ENCODE results near the gene SAP30L.

SAP30L gene

DNA sequence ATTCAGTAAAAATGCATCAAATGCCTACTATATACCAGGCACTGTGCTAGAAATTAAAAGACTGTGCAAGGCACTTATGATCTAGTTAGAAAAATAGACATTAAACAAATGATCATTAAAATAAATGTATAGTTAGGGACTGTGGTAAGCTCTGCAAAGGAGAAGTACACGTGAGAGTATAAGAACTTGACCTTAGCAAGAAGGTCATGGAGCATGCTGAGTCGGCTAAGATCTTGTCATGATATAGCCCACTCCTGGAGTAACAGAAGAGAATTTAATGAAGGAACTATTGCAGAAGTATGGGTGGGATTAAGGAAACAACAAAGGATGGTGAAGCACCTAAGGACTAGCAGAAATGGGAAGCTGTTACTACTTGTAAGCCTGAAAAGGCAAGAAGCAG is 23.5 kb upstream of the SAP30L start:
- DNase-seq: no peak

DNA sequence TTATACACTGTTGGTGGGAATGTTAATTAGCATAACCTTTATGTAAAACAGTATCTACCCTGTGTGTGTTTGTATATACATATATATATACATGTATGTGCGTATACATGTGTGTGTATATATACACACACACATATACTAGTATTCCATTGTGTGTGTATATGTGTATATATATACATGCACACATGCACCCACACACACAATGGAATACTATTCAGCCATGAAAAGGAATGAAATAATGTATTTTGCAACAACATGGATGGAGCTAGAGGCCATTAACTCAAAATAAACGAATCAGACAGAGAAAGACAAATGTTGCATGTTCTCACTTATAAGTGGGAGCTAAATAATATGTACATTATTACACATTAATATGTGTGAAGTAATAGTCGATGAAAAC is 17.6 kb upstream of the SAP30L start:
- no peak for DNase-seq

DNA sequence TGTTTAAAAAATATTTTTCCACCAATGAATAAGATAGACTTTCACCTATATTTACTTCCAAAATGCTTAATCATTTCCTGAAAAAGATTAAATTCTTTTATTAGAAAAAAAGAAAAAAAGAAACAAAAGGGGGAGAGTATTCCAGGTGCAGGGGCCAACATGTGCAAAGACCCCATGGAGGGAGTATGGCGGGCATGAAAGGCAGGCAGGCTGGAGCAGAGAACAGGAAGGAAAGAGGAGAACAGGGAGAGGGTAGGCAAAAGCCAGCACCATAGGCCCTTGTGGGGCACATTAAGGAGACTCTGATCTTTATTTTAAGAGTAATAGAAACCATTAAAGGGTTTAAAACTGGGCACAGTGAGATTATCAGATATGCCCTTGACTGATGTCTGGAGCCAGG is 16.5 kb upstream of the SAP30L start:
- DNase-seq: no peak

DNA sequence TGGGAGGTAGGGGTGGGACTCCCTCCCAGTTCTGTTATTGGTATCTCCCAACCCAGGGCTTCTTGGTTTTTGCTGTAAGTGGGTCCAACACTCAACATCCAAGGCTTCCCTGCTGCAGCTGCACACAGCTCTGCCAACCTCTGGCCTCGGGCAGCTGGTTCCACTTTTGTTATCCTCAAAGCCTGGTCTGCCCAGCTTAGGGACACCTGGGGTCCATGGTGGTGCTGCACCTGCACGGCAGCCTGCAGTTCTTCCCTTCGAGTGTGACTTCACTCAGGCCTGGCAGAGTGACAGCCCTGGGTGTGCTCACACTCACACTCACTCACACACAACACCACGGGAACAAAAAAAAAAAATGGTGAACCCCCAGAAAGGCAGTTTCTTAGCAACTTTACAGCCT is 15.3 kb upstream of the SAP30L start:
- no peak for DNase-seq

DNA sequence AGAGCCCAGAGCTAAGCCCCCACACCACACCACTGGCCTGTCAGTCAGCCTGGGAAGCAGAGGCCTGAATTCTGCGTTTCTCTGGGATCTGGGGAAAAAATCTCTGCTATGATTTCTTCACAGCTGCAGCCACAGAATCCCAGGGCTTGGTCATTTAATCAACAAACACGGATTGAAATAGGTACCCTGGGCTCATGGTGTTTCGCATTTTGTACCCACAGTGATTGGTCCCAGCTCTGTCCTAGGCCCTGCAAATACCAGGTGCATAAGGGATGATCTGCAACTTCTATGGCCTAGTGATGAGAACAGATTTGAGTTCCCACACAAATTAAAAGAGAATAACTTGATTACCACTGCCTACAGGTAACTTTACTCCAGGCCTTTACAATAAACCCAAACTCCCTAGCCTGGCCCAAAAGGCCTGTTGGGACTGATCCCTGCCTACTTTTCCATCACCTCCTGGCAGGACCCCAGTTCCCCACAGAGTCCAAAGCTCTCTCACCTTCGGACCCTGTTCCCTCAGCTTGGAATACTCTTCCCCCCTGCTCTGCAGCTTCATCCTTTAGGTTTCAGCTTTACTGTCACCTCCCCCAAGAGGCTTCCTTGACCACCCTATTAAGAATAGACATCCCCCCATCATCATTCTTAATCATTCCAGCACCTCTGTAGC is 14.7 kb upstream of the SAP30L start:
- no peak for DNase-seq

DNA sequence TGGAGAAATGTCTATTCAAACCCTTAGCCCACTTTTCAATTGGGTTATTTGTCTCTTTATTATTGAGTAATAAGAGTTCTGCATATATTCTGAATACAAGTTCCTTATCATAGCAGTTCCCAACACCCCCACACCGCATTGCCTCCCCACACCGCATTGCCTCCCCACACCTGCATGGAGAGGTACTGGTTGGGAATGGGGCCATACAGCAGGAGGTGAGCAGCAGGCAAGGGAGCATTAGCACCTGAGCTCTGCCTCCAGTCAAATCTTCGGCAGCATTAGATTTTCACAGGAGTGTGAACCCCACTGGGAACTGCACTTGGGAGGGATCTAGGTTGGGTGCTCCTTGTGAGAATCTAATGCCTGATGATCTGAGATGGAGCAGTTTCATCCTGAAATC is 10.6 kb upstream of the SAP30L start:
- DNase-seq: no peak

DNA sequence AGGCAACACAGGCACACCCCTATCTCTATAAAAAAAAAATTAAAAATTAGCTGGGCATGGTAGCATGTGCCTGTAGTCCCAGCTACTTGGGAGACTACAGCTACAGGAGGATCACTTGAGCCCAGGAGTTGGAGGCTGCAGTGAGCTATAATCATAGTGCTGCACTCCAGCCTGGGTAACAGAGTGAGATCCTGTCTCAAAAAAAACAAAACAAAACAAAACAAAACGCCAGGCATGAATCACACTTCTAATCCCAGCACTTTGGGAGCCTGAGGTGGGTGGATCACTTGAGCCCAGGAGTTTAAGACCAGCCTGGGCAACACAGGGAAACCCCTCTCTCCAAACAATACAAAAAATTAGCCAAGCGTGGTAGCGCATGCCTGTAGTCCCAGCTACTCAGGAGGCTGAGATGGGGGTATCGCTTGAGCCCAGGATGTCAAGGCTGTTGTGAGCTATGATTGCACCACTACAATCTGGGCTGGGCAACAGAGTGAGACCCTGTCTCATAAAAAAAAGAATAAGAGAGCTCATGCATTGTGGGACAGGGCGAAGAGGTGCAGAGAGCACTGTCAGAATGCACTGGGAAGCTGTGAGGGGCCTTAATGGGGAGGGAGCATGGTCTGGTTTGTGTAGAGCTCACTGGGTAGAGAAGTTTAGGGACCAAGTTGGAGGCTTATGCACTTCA is 8.4 kb upstream of the SAP30L start:
- DNase-seq: no peak

DNA sequence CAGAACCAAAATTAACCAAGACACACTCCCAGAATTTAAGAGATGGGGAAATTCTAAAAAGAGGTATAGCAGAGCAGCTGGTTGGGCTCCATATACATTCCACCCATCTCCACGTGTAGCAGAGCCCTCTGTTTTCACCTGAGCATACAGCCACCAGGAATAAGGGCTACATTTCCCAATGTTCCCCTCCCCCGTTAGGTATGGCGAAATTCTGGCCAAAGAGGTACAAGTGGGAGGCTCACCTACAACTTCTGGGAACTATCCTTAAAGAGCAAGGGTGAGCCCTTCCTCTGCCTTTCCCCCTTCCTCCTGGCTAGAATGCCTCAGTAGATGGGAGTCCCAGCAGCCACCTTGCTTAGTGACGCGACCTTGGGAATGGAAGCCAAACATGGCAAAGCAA is 5.3 kb upstream of the SAP30L start:
- DNase-seq: no peak

DNA sequence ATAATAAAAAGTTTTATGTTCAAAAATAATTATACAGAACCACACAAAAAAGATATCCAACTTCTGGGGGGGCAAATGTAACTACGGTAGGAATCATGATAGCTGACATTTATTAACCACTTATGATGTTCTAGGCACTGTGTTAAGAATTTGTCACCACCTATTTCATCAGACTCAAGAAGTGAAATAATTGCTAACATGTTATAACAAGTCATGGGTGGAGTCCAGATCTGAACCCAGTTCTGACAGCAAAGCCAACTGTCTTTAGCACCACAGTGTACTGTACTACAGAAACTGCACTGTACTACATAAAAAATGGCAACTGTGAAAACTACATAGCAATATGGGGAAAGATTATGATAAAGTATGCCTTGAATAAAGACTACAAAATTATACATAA is 3.0 kb upstream of the SAP30L start:
- no peak for DNase-seq

DNA sequence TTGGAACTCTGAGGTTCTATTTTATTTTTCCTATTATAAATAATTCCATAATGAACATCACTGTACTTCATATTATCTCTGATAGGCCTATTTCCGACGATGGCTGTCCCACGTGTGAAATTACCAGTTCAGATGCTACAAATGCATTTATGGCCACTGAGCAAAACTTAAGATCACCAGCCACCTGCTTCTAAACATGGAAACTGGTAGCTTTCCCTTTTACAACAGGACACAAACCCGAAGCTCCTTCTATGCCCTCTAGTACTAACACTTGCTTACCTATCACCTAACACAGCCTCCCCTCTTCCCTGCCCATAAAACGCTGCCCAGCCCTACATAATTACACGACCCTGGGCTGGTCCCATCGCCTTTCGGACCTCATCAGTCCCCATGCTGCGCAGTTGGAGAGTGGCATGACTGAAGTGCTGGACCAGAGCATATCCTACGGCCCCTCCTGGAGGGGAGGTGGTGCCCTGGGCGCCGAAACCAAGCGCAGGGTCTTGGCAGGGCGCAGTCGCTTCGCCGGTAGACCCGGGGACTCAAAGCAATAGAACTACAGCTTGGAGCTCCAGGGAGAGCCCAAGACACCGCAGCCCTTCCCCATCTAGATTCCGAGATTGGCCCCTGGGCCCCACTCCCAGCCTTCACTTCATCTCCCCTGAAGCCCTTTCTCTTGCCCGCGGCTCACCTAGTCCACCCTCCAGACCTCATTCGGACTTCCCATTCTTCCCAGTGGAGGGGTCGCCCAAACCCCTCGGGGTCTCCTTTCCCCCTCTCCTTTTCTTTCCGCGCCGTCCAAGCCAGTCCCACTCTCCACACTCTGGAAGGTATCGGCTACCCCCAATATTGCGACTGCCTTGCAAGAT is 1.0 kb upstream of the SAP30L start:
- DNase-seq: peak; percentile 21

DNA sequence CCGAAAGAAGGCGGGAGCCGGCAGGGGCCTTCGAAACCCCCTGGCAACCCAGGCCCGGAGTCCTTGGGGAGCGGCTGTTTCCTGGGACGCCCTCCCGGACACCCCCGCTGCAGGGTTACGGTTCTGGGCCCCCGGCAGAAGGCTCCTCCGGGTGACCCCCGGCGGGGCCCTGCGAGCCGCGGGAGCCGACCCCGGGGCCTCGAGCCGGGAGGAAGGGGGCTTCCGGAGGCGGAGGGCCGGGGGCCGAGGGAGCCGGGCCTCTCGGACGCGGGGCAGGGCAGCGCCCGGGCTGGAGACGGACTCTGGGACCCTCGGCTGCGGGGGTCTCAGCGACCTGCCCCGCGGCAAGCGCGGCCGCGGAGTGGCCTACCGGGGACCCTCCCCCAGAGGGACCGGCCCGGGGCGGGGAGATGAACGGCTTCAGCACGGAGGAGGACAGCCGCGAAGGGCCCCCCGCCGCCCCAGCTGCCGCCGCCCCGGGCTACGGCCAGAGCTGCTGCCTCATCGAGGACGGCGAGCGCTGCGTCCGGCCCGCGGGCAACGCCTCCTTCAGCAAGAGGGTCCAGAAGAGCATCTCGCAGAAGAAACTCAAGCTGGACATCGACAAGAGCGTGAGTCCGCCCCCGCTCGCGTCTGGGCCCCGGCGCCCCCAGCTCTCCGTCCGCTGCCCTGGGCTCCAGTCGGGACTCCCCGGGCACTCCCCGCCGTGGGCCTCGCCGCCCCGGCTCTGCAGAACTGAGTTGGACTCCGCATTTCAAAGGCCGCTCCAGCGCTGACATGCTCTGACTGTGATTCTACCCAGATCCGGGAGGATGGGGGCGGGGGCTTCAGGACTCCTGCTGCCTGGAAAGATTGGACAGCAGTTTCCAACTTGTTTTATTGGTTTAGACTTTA is 645 bp downstream of the SAP30L start:
- peak; percentile 37 for DNase-seq

DNA sequence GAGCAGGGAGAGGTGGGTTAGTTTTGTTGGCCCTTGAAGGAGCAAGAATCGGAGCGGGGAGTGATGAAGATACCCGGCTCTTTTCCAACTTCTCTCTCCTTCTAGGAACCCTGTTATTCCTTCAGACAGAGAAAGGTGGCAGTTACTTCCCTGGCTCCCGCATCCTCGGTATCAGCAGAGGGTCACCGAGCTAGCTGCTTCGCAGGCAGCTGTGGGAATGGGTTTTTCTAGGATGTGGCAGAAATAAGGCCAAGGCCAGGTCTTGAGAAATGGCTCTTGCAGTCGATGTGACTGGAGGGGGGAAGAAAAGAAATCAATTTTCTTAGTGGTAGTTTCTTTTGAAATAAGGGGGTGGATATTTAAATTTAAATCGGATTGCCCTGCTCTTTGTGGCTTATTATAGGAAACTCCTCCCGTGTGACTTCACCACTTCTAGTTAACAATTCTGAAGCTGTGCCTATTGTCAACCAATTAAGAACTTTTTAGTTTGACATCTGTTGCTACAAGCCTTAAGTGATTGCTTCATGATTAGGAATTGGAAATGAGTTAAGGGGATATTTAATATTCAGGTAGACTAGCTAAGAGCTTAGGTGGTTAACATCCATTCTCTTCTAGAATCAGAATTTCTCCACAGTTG is 1.4 kb downstream of the SAP30L start:
- DNase-seq: peak; percentile 3

DNA sequence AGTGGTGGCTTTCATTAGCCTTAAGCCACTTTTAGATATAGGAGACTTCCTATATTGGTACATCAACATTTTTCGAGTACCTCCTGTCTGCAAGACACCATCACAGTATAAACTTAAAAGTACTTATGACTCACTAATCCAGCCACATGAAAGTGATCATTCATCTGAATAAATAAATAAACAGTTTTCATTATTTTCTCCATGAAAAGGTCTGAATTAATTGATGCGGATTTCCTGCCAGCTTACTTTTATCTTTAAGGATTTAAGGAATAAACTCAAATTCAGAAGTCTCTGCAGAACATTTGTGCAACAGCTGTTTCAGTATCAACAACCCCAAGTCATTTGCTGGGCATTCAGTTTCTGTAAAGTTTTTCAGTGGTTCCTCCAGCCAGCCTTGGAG is 4.0 kb downstream of the SAP30L start:
- DNase-seq: no peak

DNA sequence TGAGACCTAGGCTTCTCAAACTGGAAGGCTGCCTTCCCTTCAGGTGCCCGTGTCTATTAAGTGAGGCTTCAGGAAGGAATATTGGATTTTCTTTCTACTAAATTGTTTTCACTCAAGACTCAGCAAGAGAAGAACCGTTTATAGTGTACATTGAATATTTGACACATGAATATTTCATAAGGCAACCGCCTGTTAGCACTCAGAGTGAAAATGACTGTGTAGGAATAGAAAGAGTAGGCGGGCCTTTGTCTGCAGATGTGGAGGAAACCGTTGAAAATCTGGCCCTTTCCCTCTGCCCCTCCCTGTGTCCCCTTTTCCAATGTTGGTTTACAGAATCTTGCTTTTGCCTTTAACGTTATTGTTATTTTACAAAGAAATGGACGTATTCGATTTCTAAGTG is 6.2 kb downstream of the SAP30L start:
- DNase-seq: no peak

DNA sequence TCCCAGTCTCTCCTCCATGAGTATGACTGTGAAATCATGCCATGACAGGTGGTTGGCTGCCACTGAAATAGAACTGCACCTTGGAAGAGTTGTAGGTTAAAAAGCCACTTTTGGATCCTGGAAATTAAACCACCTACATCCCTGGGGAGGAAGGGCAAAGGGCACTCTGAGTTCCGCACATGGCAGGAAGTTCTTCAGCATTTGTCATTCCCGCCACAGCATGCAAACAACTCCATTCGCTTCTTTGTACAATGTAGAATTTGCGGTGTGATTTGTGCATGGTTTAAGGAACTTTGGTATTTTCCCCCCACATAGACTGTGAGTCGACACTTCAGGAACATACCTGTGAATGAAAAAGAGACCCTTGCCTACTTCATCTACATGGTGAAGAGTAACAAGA is 9.8 kb downstream of the SAP30L start:
- DNase-seq: no peak

DNA sequence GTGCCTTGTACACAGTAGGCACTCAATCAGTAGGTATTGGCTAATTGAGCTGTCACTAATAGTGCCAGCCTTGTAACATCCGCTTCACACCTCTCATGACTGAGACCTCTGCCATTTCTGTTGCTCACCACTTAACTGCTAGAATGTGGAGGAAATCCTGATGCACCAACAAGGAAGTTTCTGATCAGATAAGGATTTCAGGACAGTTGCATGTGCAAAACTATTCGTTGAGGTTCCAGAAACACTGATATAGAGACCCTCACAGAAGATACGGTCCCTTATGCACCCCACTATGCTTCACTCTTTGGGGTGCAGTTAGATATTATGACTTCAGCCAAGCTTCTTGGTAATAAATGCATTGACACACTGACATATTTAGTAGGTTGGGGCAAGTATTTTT is 10.7 kb downstream of the SAP30L start:
- no peak for DNase-seq

DNA sequence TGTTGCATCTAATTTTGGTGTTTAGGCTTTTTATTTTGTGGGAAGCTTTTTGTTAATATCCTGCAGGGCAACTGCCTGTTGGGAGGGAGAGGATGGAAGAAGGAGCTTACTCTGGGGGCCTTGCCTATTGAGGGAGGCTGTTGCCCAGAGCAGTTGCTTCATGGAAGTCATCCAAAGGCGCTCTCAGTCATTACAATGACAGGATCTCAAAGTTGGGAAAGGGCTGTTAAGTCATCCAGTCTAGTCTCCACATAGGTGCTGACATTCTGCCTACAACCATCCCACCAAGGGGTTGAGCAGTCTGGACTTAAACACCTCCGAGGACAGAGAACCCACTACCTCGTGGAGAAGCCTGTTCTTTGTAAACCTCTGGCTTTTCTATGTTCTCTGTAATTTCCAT is 13.2 kb downstream of the SAP30L start:
- no peak for DNase-seq

DNA sequence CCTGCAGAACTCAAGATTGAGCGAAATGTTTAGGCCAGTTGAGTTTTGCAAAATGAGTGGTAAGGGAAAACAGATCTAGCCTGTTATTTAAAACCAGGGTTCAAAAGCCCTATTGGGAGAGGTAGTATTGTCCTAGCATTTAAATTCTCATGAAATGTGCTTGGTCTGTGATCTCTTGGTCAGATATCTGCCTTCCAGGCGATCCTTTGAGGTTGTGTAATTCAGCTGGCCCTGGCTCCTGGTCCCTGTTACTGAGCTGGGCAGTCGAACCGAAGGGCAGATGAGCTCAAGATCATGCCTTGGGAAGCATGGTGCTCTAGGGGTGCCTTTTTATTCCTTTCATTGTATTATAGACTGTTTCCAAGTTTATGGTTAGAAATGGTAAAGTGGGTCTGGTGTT is 14.4 kb downstream of the SAP30L start:
- DNase-seq: no peak

DNA sequence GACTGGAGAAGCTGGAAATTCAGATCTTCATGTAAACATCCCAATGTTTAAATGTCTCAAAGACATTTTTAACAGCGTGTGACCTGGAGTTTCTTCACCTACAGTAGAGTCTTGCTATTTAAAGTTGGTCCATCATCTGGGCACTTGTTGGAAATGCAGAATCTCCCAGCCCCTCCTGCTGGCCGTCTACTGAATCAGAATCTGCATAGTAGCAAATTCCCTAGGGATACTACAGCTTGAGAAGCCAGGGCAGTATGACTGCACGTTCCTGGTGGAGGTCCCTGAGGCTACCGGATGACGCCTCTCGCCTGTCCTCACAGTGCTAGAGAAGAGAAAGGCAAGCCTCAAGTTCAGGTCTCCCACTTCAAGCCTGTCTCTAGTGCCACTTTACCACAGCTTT is 15.7 kb downstream of the SAP30L start:
- no peak for DNase-seq

DNA sequence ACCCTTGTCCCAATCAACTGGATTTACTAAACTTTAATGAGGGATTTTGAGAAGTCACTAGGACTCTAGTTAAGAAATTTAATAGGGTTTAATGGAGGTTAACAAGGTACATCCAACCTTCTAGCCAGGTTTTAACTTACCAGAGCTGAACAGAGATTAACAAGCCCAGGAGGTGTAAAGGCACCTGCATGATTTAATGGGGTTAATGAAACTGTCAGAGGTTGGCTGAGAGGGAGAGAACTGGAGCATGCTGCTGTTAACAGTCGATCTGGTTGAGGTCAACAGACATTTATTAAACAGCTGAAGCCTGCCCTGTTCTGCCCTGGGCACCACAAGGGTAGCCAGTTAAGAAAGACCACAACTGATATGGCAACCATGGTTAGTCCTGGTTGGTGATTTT is 18.6 kb downstream of the SAP30L start:
- no peak for DNase-seq

DNA sequence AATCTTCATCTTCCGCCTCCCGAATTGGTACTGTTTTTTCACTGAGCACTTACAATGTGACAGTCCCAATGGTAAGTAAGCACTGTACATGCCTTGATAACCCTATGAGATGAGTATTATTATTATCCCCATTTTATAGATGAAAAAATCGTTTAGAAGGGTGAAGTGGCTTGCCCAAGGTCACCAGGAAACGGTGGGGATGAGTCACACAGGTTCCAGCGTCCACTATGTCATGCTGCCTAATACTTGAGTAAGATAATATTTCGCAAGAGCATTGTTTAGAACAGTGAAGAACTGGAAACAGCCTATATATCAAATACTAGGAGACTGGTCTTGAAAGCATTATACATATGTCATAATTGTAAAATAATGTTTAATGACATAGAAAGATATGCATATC is 19.4 kb downstream of the SAP30L start:
- no peak for DNase-seq

DNA sequence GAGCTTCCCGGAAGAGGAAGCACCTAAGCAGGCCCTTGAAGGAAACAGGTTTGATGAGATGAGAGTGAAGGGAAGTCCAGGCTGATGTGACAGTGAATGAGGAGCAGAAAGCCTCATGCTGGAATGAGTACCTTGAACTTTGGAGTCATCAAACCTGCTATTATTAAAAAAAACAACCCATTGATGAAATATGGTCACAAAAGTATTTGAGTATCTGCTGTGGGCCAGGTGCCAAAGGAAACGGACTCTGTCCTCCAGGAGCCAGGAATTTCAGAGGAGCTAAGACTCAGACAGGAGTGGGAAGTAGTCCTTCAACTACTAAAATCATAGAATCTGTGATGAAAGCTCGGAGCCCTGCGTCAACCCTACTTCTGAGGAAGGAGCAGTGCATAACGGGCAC is 20.4 kb downstream of the SAP30L start:
- DNase-seq: no peak

DNA sequence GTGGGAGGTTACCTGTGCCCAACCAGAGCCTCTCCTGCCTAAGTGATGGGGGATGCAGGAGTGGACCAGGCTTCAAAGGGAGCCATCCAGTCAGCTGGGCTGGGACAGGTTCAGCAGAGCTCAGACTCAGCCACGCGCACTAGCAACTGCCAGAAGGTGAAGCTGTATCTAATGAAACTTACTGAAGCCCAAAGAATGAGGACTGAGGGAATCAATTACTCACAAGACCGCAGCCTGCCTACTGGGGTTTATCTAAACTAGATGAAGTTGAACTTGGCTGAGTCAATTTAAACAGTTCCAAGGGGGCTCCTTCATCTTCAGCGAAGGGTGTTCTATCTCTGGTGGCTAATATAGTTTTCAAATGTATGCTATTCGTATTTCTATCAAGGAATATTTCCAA is 20.9 kb downstream of the SAP30L start:
- DNase-seq: no peak
